H1 (cell line): ENCODE data around the gene SH3RF3. TPM values are rescaled to one million over a fixed set of nuclear protein-coding genes. Genes with fewer than 3 reads are reported as not detected.

Source experiments
- CTCF ChIA-PET: fragments of 300-600 bp; sonication (Branson Sonifier 250); formaldehyde crosslinking; loops from one replicate; lab custom pipeline; 2021; ENCODE audit not compliant: partially characterized antibody; lab: Charles Lee
- POLR2A ChIA-PET: fragments of 300-600 bp; sonication (Branson Sonifier 250); formaldehyde crosslinking; loops from one replicate; lab custom pipeline; 2021; ENCODE audit warnings: inconsistent platforms; ENCODE audit not compliant: partially characterized antibody; lab: Charles Lee
- DNase-seq, 2 experiments: peaks; one replicate each; pipeline versions ENCODE4 v3.0.0 to v3.0.0-alpha.2; 2010 to 2022; ENCODE audit warnings: low spot score in 2 of 2, low read depth in 1 of 2, mixed read lengths in 1 of 2
- FAIRE-seq: peaks from 2 replicates; lab custom pipeline; 2011; peaks lifted over from hg19 to GRCh38; lab: Jason Lieb, UNC
- H2AFZ ChIP-seq: 2 replicates; pipeline ENCODE4 v1.8.1; 2012; ENCODE audit warnings: low read length, inconsistent platforms
- H2AK5ac ChIP-seq: 2 replicates; pipeline ENCODE4 v1.6.1; 2013; ENCODE audit warnings: low read depth, low read length
- H2BK120ac ChIP-seq: replicated peaks from 2 replicates; pipeline ENCODE3; 2013; ENCODE audit warnings: low read depth, low read length, inconsistent platforms
- H2BK12ac ChIP-seq: 2 replicates; pipeline ENCODE4 v1.6.1; 2013; ENCODE audit warnings: low read depth, low read length
- H2BK15ac ChIP-seq: 2 replicates; pipeline ENCODE4 v1.6.1; 2013; ENCODE audit warnings: low read length
- H2BK20ac ChIP-seq: 2 replicates; pipeline ENCODE4 v1.6.1; 2013; ENCODE audit warnings: low read length
- H2BK5ac ChIP-seq: 2 replicates; pipeline ENCODE4 v1.6.1; 2013; ENCODE audit warnings: low read depth, low read length
- H3K14ac ChIP-seq: 2 replicates; pipeline ENCODE4 v1.6.1; 2013; ENCODE audit warnings: inconsistent platforms; ENCODE audit not compliant: insufficient read length
- H3K18ac ChIP-seq: 2 replicates; pipeline ENCODE4 v1.6.1; 2013; ENCODE audit warnings: low read length; ENCODE audit errors: extremely low read depth
- H3K23ac ChIP-seq: 2 replicates; pipeline ENCODE4 v1.6.1; 2013; ENCODE audit warnings: inconsistent platforms; ENCODE audit not compliant: insufficient read length
- H3K23me2 ChIP-seq: 2 replicates; pipeline ENCODE4 v1.6.1; 2013; ENCODE audit warnings: low read depth, low read length
- H3K27ac ChIP-seq: 2 replicates; pipeline ENCODE4 v1.6.1; 2011; ENCODE audit warnings: low read depth, low read length, inconsistent platforms
- H3K27me3 ChIP-seq, 4 experiments: replicated peaks in 1 of 4; 1 replicate in 1 of 4; 2 replicates in 3 of 4; pipeline versions ENCODE4 v1.6.1 to v1.8.1; 2011 to 2013; ENCODE audit warnings: low read length in 3 of 4, mild to moderate bottlenecking in 3 of 4, inconsistent platforms in 2 of 4, mixed read lengths in 2 of 4, moderate library complexity in 1 of 4; ENCODE audit not compliant: control insufficient read depth in 3 of 4, insufficient read depth in 3 of 4; ENCODE audit errors: extremely low read depth in 1 of 4
- H3K36me3 ChIP-seq, 4 experiments: 2 replicates each; pipeline versions ENCODE4 v1.6.1 to v1.8.1; 2011 to 2013; ENCODE audit warnings: mild to moderate bottlenecking in 4 of 4, low read length in 3 of 4, moderate library complexity in 2 of 4, control low read depth in 1 of 4, inconsistent platforms in 1 of 4; ENCODE audit not compliant: insufficient read depth in 4 of 4, control insufficient read depth in 2 of 4
- H3K4ac ChIP-seq: replicated peaks from 2 replicates; pipeline ENCODE3; 2013; ENCODE audit warnings: low read length, low read depth, mixed read lengths, inconsistent platforms; ENCODE audit not compliant: insufficient read length
- H3K4me1 ChIP-seq, 4 experiments: replicated peaks in 1 of 4; 1 replicate in 1 of 4; 2 replicates in 3 of 4; pipeline versions ENCODE4 v1.6.1 to v1.8.1; 2011 to 2013; ENCODE audit warnings: low read length in 3 of 4, inconsistent platforms in 2 of 4, mixed read lengths in 1 of 4; ENCODE audit not compliant: insufficient read depth in 4 of 4, control insufficient read depth in 3 of 4
- H3K4me2 ChIP-seq, 2 experiments: 2 replicates each; pipeline versions ENCODE4 v1.6.1 to v1.8.1; 2011 to 2013; ENCODE audit warnings: low read depth in 2 of 2, low read length in 2 of 2, control low read depth in 1 of 2, inconsistent platforms in 1 of 2, mild to moderate bottlenecking in 1 of 2; ENCODE audit not compliant: insufficient read depth in 1 of 2
- H3K4me3 ChIP-seq, 4 experiments: fragments of 200-600, 300-600 bp in 1 of 4; sonication (generic), shearing (Covaris generic), sonication (Bioruptor Twin) in 1 of 4; 2 replicates each; pipeline versions ENCODE4 v1.5.1 to v1.8.1; 2011 to 2016; ENCODE audit warnings: low read length in 4 of 4, low read depth in 3 of 4, control low read depth in 2 of 4, inconsistent platforms in 2 of 4, mild to moderate bottlenecking in 2 of 4, mixed read lengths in 1 of 4, moderate library complexity in 1 of 4; ENCODE audit not compliant: insufficient read depth in 2 of 4; ENCODE audit errors: extremely low read depth in 1 of 4
- H3K56ac ChIP-seq: replicated peaks from 2 replicates; pipeline ENCODE3; 2013; ENCODE audit warnings: low read depth, mild to moderate bottlenecking, mixed read lengths, low read length, inconsistent platforms; ENCODE audit not compliant: insufficient read length
- H3K79me1 ChIP-seq: 2 replicates; pipeline ENCODE4 v1.6.1; 2013; ENCODE audit warnings: low read depth, low read length, control low read depth
- H3K79me2 ChIP-seq, 2 experiments: 2 replicates each; pipeline versions ENCODE4 v1.6.1 to v1.8.1; 2012 to 2013; ENCODE audit warnings: low read length in 2 of 2, mild to moderate bottlenecking in 2 of 2, inconsistent platforms in 1 of 2; ENCODE audit not compliant: insufficient read depth in 2 of 2, control insufficient read depth in 1 of 2
- H3K9ac ChIP-seq, 4 experiments: replicated peaks in 1 of 4; 1 replicate in 1 of 4; 2 replicates in 3 of 4; pipeline versions ENCODE4 v1.6.1 to v1.8.1; 2011 to 2013; ENCODE audit warnings: low read depth in 3 of 4, low read length in 3 of 4, control low read depth in 2 of 4, mild to moderate bottlenecking in 2 of 4, moderate library complexity in 2 of 4, inconsistent platforms in 1 of 4; ENCODE audit errors: extremely low read depth in 1 of 4
- H3K9me3 ChIP-seq, 2 experiments: 2 replicates each; pipeline versions ENCODE4 v1.6.1 to v1.8.1; 2012 to 2013; ENCODE audit warnings: mild to moderate bottlenecking in 2 of 2, moderate library complexity in 2 of 2, control low read depth in 1 of 2, inconsistent platforms in 1 of 2, low read depth in 1 of 2, low read length in 1 of 2, mixed read lengths in 1 of 2; ENCODE audit not compliant: insufficient read depth in 2 of 2
- H4K20me1 ChIP-seq, 2 experiments: replicated peaks in 1 of 2; 2 replicates each; pipeline versions ENCODE3 to v1.8.1; 2011 to 2013; ENCODE audit warnings: inconsistent platforms in 2 of 2, low read length in 2 of 2, mild to moderate bottlenecking in 1 of 2; ENCODE audit not compliant: insufficient read depth in 2 of 2, control insufficient read depth in 1 of 2
- H4K5ac ChIP-seq: 2 replicates; pipeline ENCODE4 v1.6.1; 2013; ENCODE audit warnings: low read length, low read depth, mixed read lengths, inconsistent platforms; ENCODE audit not compliant: insufficient read length
- H4K8ac ChIP-seq: 2 replicates; pipeline ENCODE4 v1.8.0; 2013; ENCODE audit warnings: mild to moderate bottlenecking, moderate library complexity, low read length, inconsistent platforms; ENCODE audit not compliant: insufficient read depth; ENCODE audit errors: extremely low read depth
- H4K91ac ChIP-seq: replicated peaks from 2 replicates; pipeline ENCODE3; 2013; ENCODE audit warnings: low read length, mixed read lengths, inconsistent platforms; ENCODE audit not compliant: insufficient read length
- BCL11A ChIP-seq, 2 experiments: IDR thresholded peaks; one replicate each; pipeline ENCODE4 v1.6.1; 2011; ENCODE audit warnings: low read depth in 2 of 2, low read length in 2 of 2, mild to moderate bottlenecking in 2 of 2
- CHD1 ChIP-seq: IDR thresholded peaks from 2 replicates; pipeline ENCODE4 v1.6.1; 2012; ENCODE audit warnings: low read depth, low read length, improper control_type of control experiment
- EGR1 ChIP-seq: IDR thresholded peaks from 2 replicates; pipeline ENCODE4 v1.6.1; 2011; ENCODE audit warnings: low read depth, low read length, borderline replicate concordance
- GABPA ChIP-seq: IDR thresholded peaks from 2 replicates; pipeline ENCODE4 v1.6.1; 2011; ENCODE audit warnings: mild to moderate bottlenecking, low read length, moderate library complexity, borderline replicate concordance; ENCODE audit not compliant: insufficient read depth
- NANOG ChIP-seq: IDR thresholded peaks from 2 replicates; pipeline ENCODE4 v1.6.1; 2011; ENCODE audit warnings: low read length, low read depth, mild to moderate bottlenecking, inconsistent platforms; ENCODE audit not compliant: insufficient read depth, poor library complexity, severe bottlenecking
- POLR2AphosphoS5 ChIP-seq: IDR thresholded peaks from 2 replicates; pipeline ENCODE4 v1.6.1; 2011; ENCODE audit warnings: low read depth, low read length
- RFX5 ChIP-seq: IDR thresholded peaks from 2 replicates; pipeline ENCODE4 v1.6.1; 2011; ENCODE audit warnings: low read depth, low read length, improper control_type of control experiment, borderline replicate concordance
- SP1 ChIP-seq: IDR thresholded peaks from 2 replicates; pipeline ENCODE4 v1.6.1; 2011; ENCODE audit warnings: low read depth, low read length
- SP2 ChIP-seq: IDR thresholded peaks from 2 replicates; pipeline ENCODE4 v1.6.1; 2012; ENCODE audit warnings: mild to moderate bottlenecking, low read length, inconsistent platforms
- WGBS, 2 experiments: shearing (Covaris generic) in 1 of 2; methylation state at CpG; one replicate each; pipeline versions ENCODE4 v1.1.6 to v1.1.7; 2013 to 2015; ENCODE audit warnings: low lambda C conversion rate in 2 of 2, mixed read lengths in 2 of 2, inconsistent platforms in 1 of 2, low coverage in 1 of 2, missing lambda C conversion rate in 1 of 2; ENCODE audit not compliant: insufficient replicate concordance in 2 of 2, insufficient coverage in 1 of 2, insufficient read length in 1 of 2; ENCODE audit errors: extremely low coverage in 1 of 2, missing lambda C conversion rate in 1 of 2; 5-methylcytosine and 5-hydroxymethylcytosine counted together
- polyA plus RNA-seq, 7 experiments: library from polyadenylated mRNA; depleted of rRNA in 3 of 7; stranded (reverse) in 5 of 7; unstranded in 2 of 7; fragments of >200 nt in 5 of 7; fragments of 200-250 nt in 2 of 7; gene quantifications; 1 replicate in 5 of 7; 2 replicates in 1 of 7; 4 replicates in 1 of 7; pipeline versions ENCODE4 v1.2.1 to v1.2.3, GENCODE V29; 2011 to 2013; ENCODE audit warnings: missing spikeins in 2 of 7, mixed read lengths in 2 of 7
- total RNA-seq: library from RNA; stranded (reverse); fragmentation: NEBNext Ultra II Directional; extraction: Animal tissue kit (Norgen Biotek cat#: 25700); gene quantifications from 2 replicates; pipeline ENCODE4 v1.2.1, GENCODE V29; 2021
- TF ChIP-seq, protein P1 (sequence below): IDR thresholded peaks from 2 replicates; pipeline ENCODE4 v1.6.1; 2012; ENCODE audit warnings: inconsistent platforms
- TF ChIP-seq, protein P2 (sequence below): IDR thresholded peaks from 2 replicates; pipeline ENCODE4 v1.6.1; 2011; ENCODE audit warnings: low read length, improper control_type of control experiment

SH3RF3 gene
- total and polyA plus RNA-seq, 2 of the 8 experiments (the other 6 are each of a cell fraction or from before 2014, with no cell fraction given) = 0.11 to 0.65 TPM

DNA sequence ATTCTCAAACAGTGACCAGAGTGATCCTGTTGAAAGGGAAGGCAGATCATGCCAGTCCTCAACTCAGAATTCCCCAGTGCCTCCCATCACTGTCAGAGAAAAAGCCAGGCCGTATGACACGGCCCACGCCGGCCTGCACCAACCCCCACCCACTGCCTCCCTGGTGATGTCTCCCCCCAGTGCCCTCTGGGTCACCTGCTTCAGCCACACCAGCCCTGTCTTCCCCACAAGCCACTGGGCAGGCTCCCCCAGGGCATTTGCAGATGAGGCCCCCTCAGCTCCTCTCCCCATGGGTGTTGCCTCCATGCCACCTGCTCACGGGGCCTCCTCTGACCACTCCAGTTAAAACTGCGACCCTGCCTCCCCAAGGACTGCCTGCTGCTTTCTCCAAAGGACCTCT lies 169.8 kb downstream of the SH3RF3 start:
- Histone ChIP-seq H3K14ac (no peak overlapping the region), H3K4me1 (peaks cover 0 to 2% (median 0%) of the 10 kb centered on the region in 4 experiments; a peak in 1 of 7 replicates), H2BK15ac (no peak overlapping the region), H4K20me1 (no peaks in the 10 kb centered on the region), H3K79me1 (no peaks in the 10 kb centered on the region), H2AK5ac (no peak overlapping the region), H2AFZ (no peak overlapping the region), H3K4me2 (no peak overlapping the region), H3K56ac (no peak overlapping the region), H3K27me3 (no peaks in the 10 kb centered on the region), H4K91ac (no peak overlapping the region), H2BK12ac (no peak overlapping the region), H3K9me3 (0 out of 4 replicates have a peak, but pooled peaks cover 0 to 2% of the 10 kb centered on the region in 2 experiments), H2BK5ac (no peak overlapping the region), H2BK120ac (no peak overlapping the region), H3K36me3 (no peaks in the 10 kb centered on the region), H3K18ac (no peak overlapping the region), H4K5ac (no peak overlapping the region), H3K79me2 (no peaks in the 10 kb centered on the region), H4K8ac (no peak overlapping the region), H2BK20ac (no peak overlapping the region), H3K9ac (no peak overlapping the region), H3K4ac (no peak overlapping the region), H3K23me2 (no peaks in the 10 kb centered on the region), H3K27ac (no peak overlapping the region), H3K4me3 (no peak overlapping the region), H3K23ac (no peak overlapping the region)
- ChIA-PET POLR2A (interaction anchor here (1.0 kb wide), 1 partner anchor 14 kb away, joined by 4 read pairs; no protein-coding TSS in a partner anchor), CTCF (interaction anchor here (0.8 kb wide), 1 partner anchor 75 kb away, joined by 3 read pairs; no protein-coding TSS in a partner anchor)
- WGBS, 2 experiments = 89% methylated on average over 6 of the region's 6 CpGs; no CpG with 5 or more reads in 1 of the 2 experiments
- no peak for FAIRE-seq
- DNase-seq = no peak
- TF ChIP-seq NANOG (no peak), SP1 (no peak), POLR2AphosphoS5 (no peak), CHD1 (no peak), GABPA (no peak), RFX5 (no peak), BCL11A (IDR thresholded peaks at IDR 0.05; ENCODE audit: low read depth in 2 of 2, low read length in 2 of 2) (no peak), SP2 (no peak), EGR1 (no peak)
- TF ChIP-seq, protein P1, sequence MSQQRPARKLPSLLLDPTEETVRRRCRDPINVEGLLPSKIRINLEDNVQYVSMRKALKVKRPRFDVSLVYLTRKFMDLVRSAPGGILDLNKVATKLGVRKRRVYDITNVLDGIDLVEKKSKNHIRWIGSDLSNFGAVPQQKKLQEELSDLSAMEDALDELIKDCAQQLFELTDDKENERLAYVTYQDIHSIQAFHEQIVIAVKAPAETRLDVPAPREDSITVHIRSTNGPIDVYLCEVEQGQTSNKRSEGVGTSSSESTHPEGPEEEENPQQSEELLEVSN = no peak
- TF ChIP-seq, protein P2, sequence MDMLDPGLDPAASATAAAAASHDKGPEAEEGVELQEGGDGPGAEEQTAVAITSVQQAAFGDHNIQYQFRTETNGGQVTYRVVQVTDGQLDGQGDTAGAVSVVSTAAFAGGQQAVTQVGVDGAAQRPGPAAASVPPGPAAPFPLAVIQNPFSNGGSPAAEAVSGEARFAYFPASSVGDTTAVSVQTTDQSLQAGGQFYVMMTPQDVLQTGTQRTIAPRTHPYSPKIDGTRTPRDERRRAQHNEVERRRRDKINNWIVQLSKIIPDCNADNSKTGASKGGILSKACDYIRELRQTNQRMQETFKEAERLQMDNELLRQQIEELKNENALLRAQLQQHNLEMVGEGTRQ = no peak
